Endothelial cell (in vitro differentiated cells): ENCODE data around the gene CFAP221. TPM values are rescaled to one million over a fixed set of nuclear protein-coding genes. Genes with fewer than 3 reads are reported as not detected.

Experiments used
- DNase-seq: peaks from one replicate; pipeline ENCODE4 v3.0.0; 2021; ENCODE audit warnings: low spot score
- H3K27ac Mint-ChIP-seq: one replicate; pipeline ENCODE4 v1.8.0; 2021; ENCODE audit warnings: mixed read lengths, inconsistent platforms; ENCODE audit not compliant: unreplicated experiment
- H3K27me3 Mint-ChIP-seq: one replicate; pipeline ENCODE4 v1.8.0; 2021; ENCODE audit warnings: mild to moderate bottlenecking, moderate library complexity, mixed read lengths, inconsistent platforms; ENCODE audit not compliant: unreplicated experiment
- H3K36me3 Mint-ChIP-seq: one replicate; pipeline ENCODE4 v1.8.0; 2021; ENCODE audit warnings: mild to moderate bottlenecking, low read depth, mixed read lengths, inconsistent platforms; ENCODE audit not compliant: unreplicated experiment
- H3K4me1 Mint-ChIP-seq: one replicate; pipeline ENCODE4 v1.8.0; 2021; ENCODE audit warnings: mild to moderate bottlenecking, mixed read lengths, inconsistent platforms; ENCODE audit not compliant: unreplicated experiment
- H3K4me3 Mint-ChIP-seq: one replicate; pipeline ENCODE4 v1.8.0; 2021; ENCODE audit warnings: mild to moderate bottlenecking, mixed read lengths, inconsistent platforms; ENCODE audit not compliant: unreplicated experiment
- H3K9me3 Mint-ChIP-seq: one replicate; pipeline ENCODE4 v1.8.0; 2021; ENCODE audit warnings: mixed read lengths, inconsistent platforms; ENCODE audit not compliant: unreplicated experiment
- total RNA-seq: library from RNA; stranded (reverse); fragmentation: NEBNext Ultra II Directional; extraction: Animal tissue kit (Norgen Biotek cat#: 25700); gene quantifications from one replicate; pipeline ENCODE4 v1.2.1, GENCODE V29; 2021; ENCODE audit not compliant: unreplicated experiment
- TF ChIP-seq, protein P1 (sequence below): fragments of 200-600 bp; sonication (generic); IDR thresholded peaks from one replicate; pipeline ENCODE4 v1.5.0; 2021; ENCODE audit warnings: antibody characterized with exemption; ENCODE audit not compliant: unreplicated experiment

Gene CFAP221
- total RNA-seq, 1 donor from 2014 or later = 1.1 TPM

DNA sequence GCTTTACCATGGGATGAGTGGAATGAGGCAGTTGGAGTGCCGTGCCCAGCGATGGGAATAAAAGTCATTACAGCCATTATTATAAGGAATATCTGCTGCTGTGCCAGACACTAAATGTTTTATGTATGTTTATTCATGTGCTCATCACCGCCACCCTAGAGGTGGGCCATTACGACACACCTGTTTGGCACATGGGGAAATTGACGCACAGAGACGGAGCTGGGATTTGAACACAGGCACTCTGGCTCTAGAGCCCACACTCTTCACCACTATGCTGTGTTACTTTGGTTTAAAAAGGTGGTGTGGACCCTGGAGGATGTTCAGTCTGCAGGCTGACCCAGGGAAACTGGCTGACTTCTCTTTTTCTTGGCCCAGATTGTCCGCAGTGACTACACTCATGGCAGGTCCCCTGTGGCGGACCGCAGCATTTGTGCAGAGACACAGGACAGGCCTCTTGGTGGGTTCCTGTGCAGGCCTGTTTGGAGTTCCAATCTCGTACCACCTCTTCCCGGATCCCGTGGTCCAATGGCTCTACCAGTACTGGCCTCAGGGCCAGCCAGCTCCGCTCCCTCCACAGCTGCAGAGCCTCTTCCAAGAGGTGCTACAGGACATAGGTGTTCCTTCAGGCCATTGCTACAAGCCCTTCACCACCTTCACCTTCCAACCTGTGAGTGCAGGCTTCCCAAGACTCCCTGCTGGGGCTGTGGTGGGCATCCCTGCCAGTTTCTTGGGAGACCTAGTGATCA lies 136.4 kb downstream of the CFAP221 start:
- H3K9me3 Mint-ChIP-seq = no peaks in the 10 kb centered on the region
- H3K27ac Mint-ChIP-seq = peak overlapping the region; percentile 30
- TF ChIP-seq, protein P1, sequence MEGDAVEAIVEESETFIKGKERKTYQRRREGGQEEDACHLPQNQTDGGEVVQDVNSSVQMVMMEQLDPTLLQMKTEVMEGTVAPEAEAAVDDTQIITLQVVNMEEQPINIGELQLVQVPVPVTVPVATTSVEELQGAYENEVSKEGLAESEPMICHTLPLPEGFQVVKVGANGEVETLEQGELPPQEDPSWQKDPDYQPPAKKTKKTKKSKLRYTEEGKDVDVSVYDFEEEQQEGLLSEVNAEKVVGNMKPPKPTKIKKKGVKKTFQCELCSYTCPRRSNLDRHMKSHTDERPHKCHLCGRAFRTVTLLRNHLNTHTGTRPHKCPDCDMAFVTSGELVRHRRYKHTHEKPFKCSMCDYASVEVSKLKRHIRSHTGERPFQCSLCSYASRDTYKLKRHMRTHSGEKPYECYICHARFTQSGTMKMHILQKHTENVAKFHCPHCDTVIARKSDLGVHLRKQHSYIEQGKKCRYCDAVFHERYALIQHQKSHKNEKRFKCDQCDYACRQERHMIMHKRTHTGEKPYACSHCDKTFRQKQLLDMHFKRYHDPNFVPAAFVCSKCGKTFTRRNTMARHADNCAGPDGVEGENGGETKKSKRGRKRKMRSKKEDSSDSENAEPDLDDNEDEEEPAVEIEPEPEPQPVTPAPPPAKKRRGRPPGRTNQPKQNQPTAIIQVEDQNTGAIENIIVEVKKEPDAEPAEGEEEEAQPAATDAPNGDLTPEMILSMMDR = no peak
- H3K4me3 Mint-ChIP-seq = peak overlapping the region; percentile 86
- DNase-seq = no peak
- H3K4me1 Mint-ChIP-seq = peaks cover 30% of the 10 kb centered on the region
- H3K27me3 Mint-ChIP-seq = peaks cover 7% of the 10 kb centered on the region
- H3K36me3 Mint-ChIP-seq = peaks cover 11% of the 10 kb centered on the region

DNA sequence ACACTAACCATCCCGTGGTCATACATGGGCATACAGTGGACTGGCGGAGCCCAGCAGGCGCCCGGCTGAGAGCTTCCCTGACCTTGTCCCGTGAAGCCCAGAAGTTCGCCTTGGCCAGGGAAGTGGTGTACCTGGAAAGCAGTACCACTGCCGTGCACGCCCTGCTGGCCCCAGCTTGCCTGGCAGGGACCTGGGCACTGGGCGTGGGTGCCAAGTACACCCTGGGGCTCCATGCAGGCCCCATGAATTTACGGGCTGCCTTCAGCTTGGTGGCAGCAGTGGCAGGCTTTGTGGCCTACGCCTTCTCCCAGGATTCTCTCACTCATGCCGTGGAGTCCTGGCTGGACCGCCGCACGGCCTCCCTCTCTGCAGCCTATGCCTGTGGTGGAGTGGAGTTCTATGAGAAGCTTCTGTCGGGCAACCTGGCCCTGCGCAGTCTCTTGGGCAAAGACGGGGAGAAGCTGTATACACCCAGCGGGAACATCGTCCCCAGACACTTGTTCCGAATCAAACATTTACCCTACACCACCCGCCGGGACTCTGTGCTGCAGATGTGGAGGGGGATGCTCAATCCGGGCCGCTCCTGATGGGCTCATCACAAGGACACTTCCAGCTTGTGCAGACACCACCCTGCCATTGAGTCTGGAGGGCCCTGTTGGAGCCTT lies 137.1 kb downstream of the CFAP221 start:
- Mint-ChIP-seq H3K36me3 (peaks cover 11% of the 10 kb centered on the region), H3K4me3 (no peak overlapping the region), H3K4me1 (peaks cover 30% of the 10 kb centered on the region), H3K27me3 (peaks cover 7% of the 10 kb centered on the region), H3K9me3 (no peaks in the 10 kb centered on the region), H3K27ac (no peak overlapping the region)
- DNase-seq = no peak
- TF ChIP-seq, protein P1 = no peak

DNA sequence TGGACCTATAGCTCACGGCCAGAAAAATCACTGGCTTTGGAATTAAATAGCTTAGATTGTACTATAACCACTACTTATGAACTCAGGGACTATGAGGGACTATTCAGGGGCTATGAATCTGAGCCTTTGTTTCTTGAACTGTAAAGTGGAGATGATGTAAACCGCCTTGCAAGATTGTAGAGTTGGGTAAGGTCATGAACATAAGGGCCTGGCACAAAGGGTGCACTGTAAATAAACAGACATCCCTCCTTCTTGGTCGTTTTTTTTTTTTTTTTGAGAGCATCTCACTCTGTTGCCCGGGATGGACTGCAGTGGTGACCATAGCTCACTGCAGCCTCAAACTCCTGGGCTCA lies 137.6 kb downstream of the CFAP221 start:
- peaks cover 11% of the 10 kb centered on the region for H3K36me3 Mint-ChIP-seq
- TF ChIP-seq, protein P1 = no peak
- H3K4me3 Mint-ChIP-seq = no peak overlapping the region
- H3K27me3 Mint-ChIP-seq = peaks cover 7% of the 10 kb centered on the region
- no peak overlapping the region for H3K27ac Mint-ChIP-seq
- H3K4me1 Mint-ChIP-seq = peaks cover 30% of the 10 kb centered on the region
- no peak for DNase-seq
- H3K9me3 Mint-ChIP-seq = no peaks in the 10 kb centered on the region

DNA sequence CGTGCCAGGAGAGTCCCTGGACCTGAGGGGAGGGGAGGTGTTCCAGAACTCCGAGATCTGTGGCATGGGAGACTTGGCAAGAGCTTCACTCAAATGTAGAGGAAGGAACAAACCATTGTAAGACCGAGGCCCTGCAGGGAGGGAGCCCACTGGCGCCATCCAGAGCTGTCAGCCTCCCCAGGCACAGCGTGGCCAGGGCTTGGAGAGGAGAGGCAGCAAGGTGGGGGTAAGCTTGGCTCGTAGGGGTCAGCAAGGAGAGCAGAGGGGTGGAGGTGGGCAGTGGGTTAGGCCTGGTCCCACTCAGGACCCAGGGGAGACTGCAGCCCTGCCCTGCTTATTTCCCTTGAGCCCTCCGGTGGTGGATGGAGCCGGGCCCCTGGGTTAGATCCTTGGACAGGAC lies 138.3 kb downstream of the CFAP221 start:
- TF ChIP-seq, protein P1 = no peak
- Mint-ChIP-seq H3K27ac (peak overlapping the region; percentile 19), H3K4me3 (no peak overlapping the region), H3K27me3 (peaks cover 7% of the 10 kb centered on the region), H3K36me3 (peaks cover 15% of the 10 kb centered on the region), H3K4me1 (peaks cover 30% of the 10 kb centered on the region), H3K9me3 (no peaks in the 10 kb centered on the region)
- DNase-seq = no peak

DNA sequence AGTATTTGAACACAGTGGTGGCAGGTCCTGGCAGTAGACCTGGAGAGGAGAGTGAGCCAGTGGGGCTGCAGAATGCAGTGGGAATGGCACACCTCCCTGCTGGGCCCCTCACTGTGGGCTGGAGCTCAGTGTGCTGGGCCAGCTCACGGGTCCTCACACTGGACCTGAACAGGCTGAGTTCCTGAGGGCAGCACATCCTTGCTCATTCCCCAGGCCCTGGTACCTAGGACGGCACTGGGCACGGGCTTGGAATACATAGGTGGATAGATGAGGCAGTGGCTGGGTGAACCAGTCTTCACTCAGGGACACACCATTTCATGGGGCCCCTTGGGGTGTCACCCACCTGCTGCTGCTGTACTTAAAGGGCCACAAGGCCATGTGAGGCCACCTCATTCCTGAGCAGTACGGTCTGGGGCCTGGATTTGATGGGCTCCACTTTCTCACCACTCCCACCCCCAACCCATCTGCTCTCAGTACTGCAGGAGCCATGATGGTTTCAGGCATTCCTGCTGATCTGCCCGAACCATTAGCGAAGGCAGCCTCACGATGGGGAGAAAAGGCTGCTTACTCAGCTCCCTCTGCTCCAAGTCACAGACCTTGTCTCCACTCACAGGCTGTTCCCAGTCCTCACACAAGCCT lies 138.9 kb downstream of the CFAP221 start:
- Mint-ChIP-seq H3K9me3 (no peaks in the 10 kb centered on the region), H3K36me3 (peaks cover 15% of the 10 kb centered on the region), H3K4me1 (peaks cover 24% of the 10 kb centered on the region), H3K4me3 (no peak overlapping the region), H3K27ac (no peak overlapping the region), H3K27me3 (peaks cover 7% of the 10 kb centered on the region)
- DNase-seq = no peak
- TF ChIP-seq, protein P1 = no peak
